Hepatocyte (in vitro differentiated cells): ENCODE data around the gene IDH2. TPM values are rescaled to one million over a fixed set of nuclear protein-coding genes. Genes with fewer than 3 reads are reported as not detected.
A peak's percentile ranks its signal among the peaks of the same experiment; 100 is the strongest.

Source experiments
- DNase-seq: peaks from one replicate; pipeline ENCODE4 v3.0.0-alpha.2; 2016; ENCODE audit warnings: low spot score
- H2AFZ ChIP-seq: fragments of 200-600 bp; sonication (generic); 2 replicates; pipeline ENCODE4 v1.6.0; 2016; ENCODE audit warnings: antibody characterized with exemption, mild to moderate bottlenecking
- H3K27ac ChIP-seq: fragments of 200-600 bp; sonication (generic); 2 replicates; pipeline ENCODE4 v1.5.1; 2016; ENCODE audit warnings: mild to moderate bottlenecking
- H3K27me3 ChIP-seq: fragments of 200-600 bp; sonication (generic); 2 replicates; pipeline ENCODE4 v1.6.1; 2016
- H3K36me3 ChIP-seq: fragments of 200-600 bp; sonication (generic); replicated peaks from 2 replicates; pipeline ENCODE4 v1.5.1; 2016; ENCODE audit warnings: low read depth; ENCODE audit not compliant: insufficient read depth
- H3K4me1 ChIP-seq: fragments of 200-600 bp; sonication (generic); 2 replicates; pipeline ENCODE4 v1.5.1; 2016; ENCODE audit warnings: mild to moderate bottlenecking, moderate library complexity; ENCODE audit not compliant: insufficient read depth
- H3K4me2 ChIP-seq: fragments of 200-600 bp; sonication (generic); 2 replicates; pipeline ENCODE4 v1.6.0; 2016
- H3K4me3 ChIP-seq: fragments of 200-600 bp; sonication (generic); 2 replicates; pipeline ENCODE4 v1.5.1; 2016; ENCODE audit warnings: mild to moderate bottlenecking
- H3K79me2 ChIP-seq: fragments of 200-600 bp; sonication (generic); 2 replicates; pipeline ENCODE4 v1.6.0; 2017; ENCODE audit warnings: mild to moderate bottlenecking
- H3K9me2 ChIP-seq: fragments of 200-600 bp; sonication (generic); replicated peaks from 2 replicates; pipeline ENCODE4 v1.6.0; 2017; ENCODE audit warnings: mild to moderate bottlenecking; ENCODE audit not compliant: insufficient read depth
- H3K9me3 ChIP-seq: fragments of 200-600 bp; sonication (generic); 2 replicates; pipeline ENCODE4 v1.5.1; 2016; ENCODE audit warnings: low read depth, mild to moderate bottlenecking
- H4K20me1 ChIP-seq: fragments of 200-600 bp; sonication (generic); 2 replicates; pipeline ENCODE4 v1.6.0; 2016; ENCODE audit warnings: mild to moderate bottlenecking; ENCODE audit not compliant: insufficient read depth, poor library complexity, severe bottlenecking
- EZH2 ChIP-seq: fragments of 200-600 bp; sonication (generic); IDR thresholded peaks from 2 replicates; pipeline ENCODE4 v1.6.1; 2016; ENCODE audit warnings: antibody characterized with exemption, mild to moderate bottlenecking, borderline replicate concordance
- EZH2phosphoT487 ChIP-seq: fragments of 200-600 bp; sonication (generic); IDR thresholded peaks from one replicate; pipeline ENCODE4 v1.6.1; 2018; ENCODE audit warnings: antibody characterized with exemption, mild to moderate bottlenecking, low read depth, moderate library complexity; ENCODE audit not compliant: unreplicated experiment, severe bottlenecking
- WGBS: methylation state at CpG from one replicate; pipeline ENCODE4 v1.1.6; 2016; ENCODE audit warnings: low lambda C conversion rate; ENCODE audit errors: missing lambda C conversion rate; 5-methylcytosine and 5-hydroxymethylcytosine counted together
- polyA plus RNA-seq: library from polyadenylated mRNA; unstranded; fragments of >200 nt; fragmentation: Nextera tagmentation; extraction: Ambion mirVana; gene quantifications from 2 replicates; pipeline ENCODE4 v1.2.1, GENCODE V29; 2016
- total RNA-seq: library from RNA; depleted of rRNA; stranded (reverse); fragments of >200 nt; gene quantifications from 2 replicates; pipeline ENCODE4 v1.2.3, GENCODE V29; 2014
- TF ChIP-seq, protein P1 (sequence below): fragments of 200-600 bp; sonication (generic); IDR thresholded peaks from 2 replicates; pipeline ENCODE4 v1.5.1; 2016; ENCODE audit warnings: antibody characterized with exemption, mild to moderate bottlenecking; ENCODE audit not compliant: poor library complexity

Gene IDH2
- total and polyA plus RNA-seq, 2 experiments from 2014 or later = 163 to 327 TPM

DNA sequence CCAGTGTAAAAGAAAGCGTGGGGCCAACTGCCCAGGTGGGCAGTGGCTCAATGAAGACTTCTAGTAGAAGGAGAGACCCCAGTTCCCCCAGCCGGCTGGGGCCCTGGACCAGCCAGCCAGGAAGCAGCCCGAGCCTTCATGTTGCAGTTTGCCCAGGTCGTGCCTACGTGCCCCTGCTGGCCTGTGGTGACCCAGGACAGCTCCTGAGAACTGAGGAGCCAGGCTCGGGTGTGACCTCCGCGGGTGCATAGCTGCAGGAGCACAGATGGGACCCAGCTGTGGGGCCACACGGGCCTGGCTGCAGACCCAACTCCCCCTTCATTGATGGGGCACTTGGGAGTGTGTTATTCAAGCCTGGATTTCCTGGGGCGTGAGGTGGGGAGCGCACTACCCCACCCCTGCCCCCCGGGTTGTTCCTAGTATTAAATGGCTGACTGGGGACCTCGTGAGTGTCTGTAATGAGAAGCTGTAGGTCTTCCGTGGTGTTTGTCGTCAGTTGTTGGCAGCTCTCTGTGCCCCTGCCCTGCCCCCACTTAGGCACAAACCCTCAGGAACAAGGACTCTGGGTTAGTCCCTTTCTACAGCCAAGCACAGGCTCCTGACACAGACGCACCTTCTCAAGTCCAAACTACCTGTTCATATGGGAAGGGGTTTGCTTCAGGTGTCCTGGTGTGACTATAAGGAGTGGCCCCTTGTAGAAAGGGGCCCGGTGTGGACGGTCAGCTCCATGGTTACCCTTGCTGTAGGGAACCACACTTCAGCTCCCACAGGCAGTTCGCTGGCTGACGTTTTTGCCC, 39.1 kb downstream of the IDH2 start:
- Histone ChIP-seq H2AFZ (no peak overlapping the region), H4K20me1 (no peaks in the 10 kb centered on the region), H3K4me1 (peaks cover 22% of the 10 kb centered on the region), H3K9me3 (no peaks in the 10 kb centered on the region), H3K79me2 (peaks cover 34% of the 10 kb centered on the region), H3K27me3 (no peaks in the 10 kb centered on the region), H3K4me2 (no peak overlapping the region), H3K27ac (no peak overlapping the region), H3K4me3 (no peak overlapping the region), H3K36me3 (no peaks in the 10 kb centered on the region), H3K9me2 (no peaks in the 10 kb centered on the region)
- TF ChIP-seq, protein P1, sequence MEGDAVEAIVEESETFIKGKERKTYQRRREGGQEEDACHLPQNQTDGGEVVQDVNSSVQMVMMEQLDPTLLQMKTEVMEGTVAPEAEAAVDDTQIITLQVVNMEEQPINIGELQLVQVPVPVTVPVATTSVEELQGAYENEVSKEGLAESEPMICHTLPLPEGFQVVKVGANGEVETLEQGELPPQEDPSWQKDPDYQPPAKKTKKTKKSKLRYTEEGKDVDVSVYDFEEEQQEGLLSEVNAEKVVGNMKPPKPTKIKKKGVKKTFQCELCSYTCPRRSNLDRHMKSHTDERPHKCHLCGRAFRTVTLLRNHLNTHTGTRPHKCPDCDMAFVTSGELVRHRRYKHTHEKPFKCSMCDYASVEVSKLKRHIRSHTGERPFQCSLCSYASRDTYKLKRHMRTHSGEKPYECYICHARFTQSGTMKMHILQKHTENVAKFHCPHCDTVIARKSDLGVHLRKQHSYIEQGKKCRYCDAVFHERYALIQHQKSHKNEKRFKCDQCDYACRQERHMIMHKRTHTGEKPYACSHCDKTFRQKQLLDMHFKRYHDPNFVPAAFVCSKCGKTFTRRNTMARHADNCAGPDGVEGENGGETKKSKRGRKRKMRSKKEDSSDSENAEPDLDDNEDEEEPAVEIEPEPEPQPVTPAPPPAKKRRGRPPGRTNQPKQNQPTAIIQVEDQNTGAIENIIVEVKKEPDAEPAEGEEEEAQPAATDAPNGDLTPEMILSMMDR = no peak
- TF ChIP-seq EZH2 (no peak), EZH2phosphoT487 (no peak)
- DNase-seq = no peak
- 80% methylated on average over 20 of the region's 20 CpGs for WGBS

DNA sequence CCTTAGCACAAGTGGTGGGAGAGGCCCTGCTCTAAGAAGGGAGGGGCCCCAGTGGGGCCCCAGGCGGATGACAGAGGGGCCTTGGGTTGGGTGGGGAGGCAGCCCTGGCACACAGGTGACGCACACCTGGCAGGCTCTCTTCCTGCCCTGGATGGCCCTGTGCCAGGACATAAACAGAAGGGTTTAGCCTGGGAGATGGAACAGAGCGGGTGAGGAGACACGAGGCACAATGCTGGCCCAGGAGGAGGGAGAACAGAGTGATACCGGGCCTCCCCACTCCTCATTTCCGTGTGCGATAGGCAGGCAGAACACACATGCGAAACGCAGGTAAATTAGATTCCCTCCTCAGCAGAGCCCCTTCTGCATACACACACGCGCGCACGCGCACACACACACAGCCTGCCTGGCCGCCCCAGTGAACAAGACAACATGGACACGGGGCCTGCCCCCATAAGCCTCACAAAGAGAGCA, 39.8 kb downstream of the IDH2 start:
- H3K4me2 ChIP-seq = peak overlapping the region; percentile 42
- no peak overlapping the region for H2AFZ ChIP-seq
- no peaks in the 10 kb centered on the region for H3K9me2 ChIP-seq
- H4K20me1 ChIP-seq = no peaks in the 10 kb centered on the region
- no peak overlapping the region for H3K4me3 ChIP-seq
- peaks cover 38% of the 10 kb centered on the region for H3K79me2 ChIP-seq
- no peaks in the 10 kb centered on the region for H3K9me3 ChIP-seq
- H3K36me3 ChIP-seq = no peaks in the 10 kb centered on the region
- DNase-seq = no peak
- WGBS = 75% methylated on average over 16 of the region's 16 CpGs
- peak overlapping the region; percentile 65 for H3K27ac ChIP-seq
- TF ChIP-seq, protein P1 = no peak
- TF ChIP-seq EZH2phosphoT487 = no peak
- TF ChIP-seq EZH2 = no peak
- H3K27me3 ChIP-seq = no peaks in the 10 kb centered on the region
- H3K4me1 ChIP-seq = peaks cover 22% of the 10 kb centered on the region

DNA sequence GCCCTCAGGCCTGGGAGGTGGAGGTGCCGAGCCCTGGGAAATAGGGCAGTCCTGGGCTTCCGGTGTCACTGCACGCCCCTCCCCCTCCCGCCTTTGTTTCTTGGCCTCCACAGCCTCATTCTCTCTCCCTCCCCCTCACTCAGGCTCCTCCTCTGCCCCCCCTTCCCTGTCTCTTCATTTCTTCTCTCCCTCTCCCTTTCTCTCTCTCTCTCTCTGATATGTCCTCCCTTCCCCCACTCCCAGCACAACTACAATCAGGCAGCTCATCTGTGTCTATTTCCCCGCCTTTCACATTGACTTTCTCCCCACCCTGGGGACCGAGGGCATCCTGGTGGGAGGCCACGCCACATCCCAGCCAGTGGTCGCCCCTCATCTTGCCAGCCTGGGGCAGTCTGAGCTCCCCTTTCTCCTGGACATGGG, 40.2 kb downstream of the IDH2 start:
- peaks cover 22% of the 10 kb centered on the region for H3K4me1 ChIP-seq

More for the DNA sequence above, 40.2 kb downstream of the IDH2 start:
- Histone ChIP-seq H3K36me3 (no peaks in the 10 kb centered on the region), H4K20me1 (no peaks in the 10 kb centered on the region), H3K27ac (peak overlapping the region; percentile 65), H3K79me2 (peaks cover 41% of the 10 kb centered on the region), H3K4me2 (peak overlapping the region; percentile 42), H3K27me3 (no peaks in the 10 kb centered on the region), H3K9me2 (no peaks in the 10 kb centered on the region), H2AFZ (no peak overlapping the region), H3K9me3 (no peaks in the 10 kb centered on the region), H3K4me3 (no peak overlapping the region)
- no peak for TF ChIP-seq EZH2phosphoT487
- no peak for TF ChIP-seq EZH2
- TF ChIP-seq, protein P1 = no peak
- peak; percentile 44 for DNase-seq
- WGBS = 70% methylated on average over 6 of the region's 8 CpGs
